ENCODE data around the gene BTBD9. TPM values are rescaled to one million over a fixed set of nuclear protein-coding genes. Genes with fewer than 3 reads are reported as not detected.

BTBD9 gene
- total RNA-seq, 1 donor from 2014 or later: 17.2 TPM

GRCh38 chr6:38166411-38167240 lies 473.1 kb downstream of the BTBD9 start:
- Histone ChIP-seq H3K9ac (ENCODE audit: low read depth in 1 of 3, low read length in 3 of 3) (no peak overlapping the region), H3K9me3 (ENCODE audit: control insufficient read depth in 3 of 3, low read length in 3 of 3) (no peaks in the 10 kb centered on the region), H3K36me3 (ENCODE audit: control insufficient read depth in 3 of 3, insufficient read depth in 3 of 3, low read length in 3 of 3) (no peaks in the 10 kb centered on the region), H3K27ac (ENCODE audit: low read depth, low read length) (no peak overlapping the region), H3K27me3 (ENCODE audit: control insufficient read depth in 3 of 3, insufficient read depth in 3 of 3, low read length in 3 of 3) (no peaks in the 10 kb centered on the region), H3K4me3 (ENCODE audit: low read length in 3 of 3) (no peak overlapping the region), H3K4me1 (ENCODE audit: control insufficient read depth in 3 of 3, insufficient read depth in 3 of 3, low read length in 3 of 3) (peaks cover 2 to 10% (median 8%) of the 10 kb centered on the region in 3 donors)

- H3K36me3 ChIP-seq (ENCODE audit: control insufficient read depth in 3 of 3, insufficient read depth in 3 of 3, low read length in 3 of 3): peaks cover 0 to 2% (median 0%) of the 10 kb centered on the region in 3 donors
- H3K27me3 ChIP-seq (ENCODE audit: control insufficient read depth in 3 of 3, insufficient read depth in 3 of 3, low read length in 3 of 3): no peaks in the 10 kb centered on the region
- H3K27ac ChIP-seq (ENCODE audit: low read depth, low read length): peak overlapping the region; percentile 51
- H3K4me1 ChIP-seq (ENCODE audit: control insufficient read depth in 3 of 3, insufficient read depth in 3 of 3, low read length in 3 of 3): peaks cover under 1 to 3% (median 2%) of the 10 kb centered on the region in 3 donors
- no peaks in the 10 kb centered on the region for H3K9me3 ChIP-seq (ENCODE audit: control insufficient read depth in 3 of 3, low read length in 3 of 3)
- no peak overlapping the region for H3K9ac ChIP-seq (ENCODE audit: low read depth in 1 of 3, low read length in 3 of 3)
- H3K4me3 ChIP-seq (ENCODE audit: low read length in 3 of 3): no peak overlapping the region
These were observed 475.0 kb downstream of the BTBD9 start for GRCh38 chr6:38164671-38165108.

GRCh38 chr6:38164131-38164481 lies 475.6 kb downstream of the BTBD9 start:
- no peak overlapping the region for H3K9ac ChIP-seq (ENCODE audit: low read depth in 1 of 3, low read length in 3 of 3)
- no peaks in the 10 kb centered on the region for H3K9me3 ChIP-seq (ENCODE audit: control insufficient read depth in 3 of 3, low read length in 3 of 3)
- H3K36me3 ChIP-seq (ENCODE audit: control insufficient read depth in 3 of 3, insufficient read depth in 3 of 3, low read length in 3 of 3): peaks cover 0 to 2% (median 0%) of the 10 kb centered on the region in 3 donors
- H3K4me1 ChIP-seq (ENCODE audit: control insufficient read depth in 3 of 3, insufficient read depth in 3 of 3, low read length in 3 of 3): peaks cover 0 to 2% (median 0%) of the 10 kb centered on the region in 3 donors
- no peaks in the 10 kb centered on the region for H3K27me3 ChIP-seq (ENCODE audit: control insufficient read depth in 3 of 3, insufficient read depth in 3 of 3, low read length in 3 of 3)
- no peak overlapping the region for H3K27ac ChIP-seq (ENCODE audit: low read depth, low read length)
- no peak overlapping the region for H3K4me3 ChIP-seq (ENCODE audit: low read length in 3 of 3)

- peaks cover 0 to 2% (median 0%) of the 10 kb centered on the region in 3 donors for H3K36me3 ChIP-seq (ENCODE audit: control insufficient read depth in 3 of 3, insufficient read depth in 3 of 3, low read length in 3 of 3)
- no peak overlapping the region for H3K9ac ChIP-seq (ENCODE audit: low read depth in 1 of 3, low read length in 3 of 3)
- peaks cover 0 to 2% (median 0%) of the 10 kb centered on the region in 3 donors for H3K4me1 ChIP-seq (ENCODE audit: control insufficient read depth in 3 of 3, insufficient read depth in 3 of 3, low read length in 3 of 3)
- H3K4me3 ChIP-seq (ENCODE audit: low read length in 3 of 3): no peak overlapping the region
- no peaks in the 10 kb centered on the region for H3K9me3 ChIP-seq (ENCODE audit: control insufficient read depth in 3 of 3, low read length in 3 of 3)
- no peaks in the 10 kb centered on the region for H3K27me3 ChIP-seq (ENCODE audit: control insufficient read depth in 3 of 3, insufficient read depth in 3 of 3, low read length in 3 of 3)
- H3K27ac ChIP-seq (ENCODE audit: low read depth, low read length): no peak overlapping the region
These were observed 476.3 kb downstream of the BTBD9 start for GRCh38 chr6:38163186-38164130.

- H3K4me1 ChIP-seq (ENCODE audit: control insufficient read depth in 3 of 3, insufficient read depth in 3 of 3, low read length in 3 of 3): peaks cover 0 to 2% (median 0%) of the 10 kb centered on the region in 3 donors
- H3K9me3 ChIP-seq (ENCODE audit: control insufficient read depth in 3 of 3, low read length in 3 of 3): no peaks in the 10 kb centered on the region
- H3K27me3 ChIP-seq (ENCODE audit: control insufficient read depth in 3 of 3, insufficient read depth in 3 of 3, low read length in 3 of 3): no peaks in the 10 kb centered on the region
- H3K27ac ChIP-seq (ENCODE audit: low read depth, low read length): no peak overlapping the region
- peaks cover 0 to 2% (median 0%) of the 10 kb centered on the region in 3 donors for H3K36me3 ChIP-seq (ENCODE audit: control insufficient read depth in 3 of 3, insufficient read depth in 3 of 3, low read length in 3 of 3)
- no peak overlapping the region for H3K4me3 ChIP-seq (ENCODE audit: low read length in 3 of 3)
- H3K9ac ChIP-seq (ENCODE audit: low read depth in 1 of 3, low read length in 3 of 3): no peak overlapping the region
These were observed 477.1 kb downstream of the BTBD9 start for GRCh38 chr6:38162493-38163185.

- Histone ChIP-seq H3K4me3 (ENCODE audit: low read length in 3 of 3) (no peak overlapping the region), H3K36me3 (ENCODE audit: control insufficient read depth in 3 of 3, insufficient read depth in 3 of 3, low read length in 3 of 3) (peaks cover 0 to 2% (median 0%) of the 10 kb centered on the region in 3 donors), H3K4me1 (ENCODE audit: control insufficient read depth in 3 of 3, insufficient read depth in 3 of 3, low read length in 3 of 3) (peaks cover 0 to 2% (median 0%) of the 10 kb centered on the region in 3 donors), H3K9ac (ENCODE audit: low read depth in 1 of 3, low read length in 3 of 3) (no peak overlapping the region), H3K27ac (ENCODE audit: low read depth, low read length) (no peak overlapping the region), H3K9me3 (ENCODE audit: control insufficient read depth in 3 of 3, low read length in 3 of 3) (no peaks in the 10 kb centered on the region), H3K27me3 (ENCODE audit: control insufficient read depth in 3 of 3, insufficient read depth in 3 of 3, low read length in 3 of 3) (no peaks in the 10 kb centered on the region)
These were observed 477.8 kb downstream of the BTBD9 start for GRCh38 chr6:38161754-38162492.

GRCh38 chr6:38161331-38161730 lies 478.4 kb downstream of the BTBD9 start:
- H3K27ac ChIP-seq (ENCODE audit: low read depth, low read length): no peak overlapping the region
- no peaks in the 10 kb centered on the region for H3K27me3 ChIP-seq (ENCODE audit: control insufficient read depth in 3 of 3, insufficient read depth in 3 of 3, low read length in 3 of 3)
- no peak overlapping the region for H3K4me3 ChIP-seq (ENCODE audit: low read length in 3 of 3)

GRCh38 chr6:38160831-38161230 lies 478.9 kb downstream of the BTBD9 start:
- no peaks in the 10 kb centered on the region for H3K9me3 ChIP-seq (ENCODE audit: control insufficient read depth in 3 of 3, low read length in 3 of 3)
- H3K27me3 ChIP-seq (ENCODE audit: control insufficient read depth in 3 of 3, insufficient read depth in 3 of 3, low read length in 3 of 3): no peaks in the 10 kb centered on the region
- no peak overlapping the region for H3K9ac ChIP-seq (ENCODE audit: low read depth in 1 of 3, low read length in 3 of 3)
- H3K4me3 ChIP-seq (ENCODE audit: low read length in 3 of 3): no peak overlapping the region
- no peak overlapping the region for H3K27ac ChIP-seq (ENCODE audit: low read depth, low read length)
- H3K36me3 ChIP-seq (ENCODE audit: control insufficient read depth in 3 of 3, insufficient read depth in 3 of 3, low read length in 3 of 3): peaks cover 0 to 2% (median 0%) of the 10 kb centered on the region in 3 donors
- peaks cover 0 to 2% (median 0%) of the 10 kb centered on the region in 3 donors for H3K4me1 ChIP-seq (ENCODE audit: control insufficient read depth in 3 of 3, insufficient read depth in 3 of 3, low read length in 3 of 3)

More at GRCh38 chr6:38161331-38161730, 478.4 kb downstream of the BTBD9 start:
- H3K9ac ChIP-seq (ENCODE audit: low read depth in 1 of 3, low read length in 3 of 3): no peak overlapping the region
- H3K9me3 ChIP-seq (ENCODE audit: control insufficient read depth in 3 of 3, low read length in 3 of 3): no peaks in the 10 kb centered on the region
- peaks cover 0 to 2% (median 0%) of the 10 kb centered on the region in 3 donors for H3K36me3 ChIP-seq (ENCODE audit: control insufficient read depth in 3 of 3, insufficient read depth in 3 of 3, low read length in 3 of 3)
- H3K4me1 ChIP-seq (ENCODE audit: control insufficient read depth in 3 of 3, insufficient read depth in 3 of 3, low read length in 3 of 3): peaks cover 0 to 2% (median 0%) of the 10 kb centered on the region in 3 donors

GRCh38 chr6:38159596-38159995 lies 480.1 kb downstream of the BTBD9 start:
- no peak overlapping the region for H3K4me3 ChIP-seq (ENCODE audit: low read length in 3 of 3)
- peaks cover 0 to 2% (median 0%) of the 10 kb centered on the region in 3 donors for H3K36me3 ChIP-seq (ENCODE audit: control insufficient read depth in 3 of 3, insufficient read depth in 3 of 3, low read length in 3 of 3)
- H3K27ac ChIP-seq (ENCODE audit: low read depth, low read length): no peak overlapping the region
- no peak overlapping the region for H3K9ac ChIP-seq (ENCODE audit: low read depth in 1 of 3, low read length in 3 of 3)
- peaks cover 0 to 4% (median 1%) of the 10 kb centered on the region in 3 donors for H3K4me1 ChIP-seq (ENCODE audit: control insufficient read depth in 3 of 3, insufficient read depth in 3 of 3, low read length in 3 of 3)
- no peaks in the 10 kb centered on the region for H3K27me3 ChIP-seq (ENCODE audit: control insufficient read depth in 3 of 3, insufficient read depth in 3 of 3, low read length in 3 of 3)
- H3K9me3 ChIP-seq (ENCODE audit: control insufficient read depth in 3 of 3, low read length in 3 of 3): no peaks in the 10 kb centered on the region

All from skeletal muscle tissue (tissue), 4 donors.